Mesothelial cell of epicardium (in vitro differentiated cells): ENCODE data around the gene HDDC3. TPM values are rescaled to one million over a fixed set of nuclear protein-coding genes. Genes with fewer than 3 reads are reported as not detected.

Experiments used
- DNase-seq, 2 experiments: peaks; one replicate each; pipeline ENCODE4 v3.0.0; 2021; ENCODE audit warnings: low spot score in 2 of 2; ENCODE audit not compliant: unreplicated experiment in 2 of 2
- H3K27ac Mint-ChIP-seq: 2 replicates; pipeline ENCODE4 v1.8.0; 2021; ENCODE audit warnings: mixed read lengths
- H3K27me3 Mint-ChIP-seq: 2 replicates; pipeline ENCODE4 v1.8.0; 2021; ENCODE audit warnings: low read depth, mixed read lengths
- H3K36me3 Mint-ChIP-seq: 2 replicates; pipeline ENCODE4 v1.8.0; 2021; ENCODE audit warnings: mixed read lengths
- H3K4me1 Mint-ChIP-seq: 2 replicates; pipeline ENCODE4 v1.8.0; 2021; ENCODE audit warnings: mixed read lengths
- H3K4me3 Mint-ChIP-seq: 2 replicates; pipeline ENCODE4 v1.8.0; 2021; ENCODE audit warnings: mild to moderate bottlenecking, moderate library complexity, mixed read lengths
- H3K9me3 Mint-ChIP-seq: 2 replicates; pipeline ENCODE4 v1.8.0; 2021; ENCODE audit warnings: mixed read lengths
- total RNA-seq: library from RNA; stranded (reverse); gene quantifications from 3 replicates; pipeline ENCODE4 v1.2.1, GENCODE V29; 2021
- TF ChIP-seq, protein P1 (sequence below): fragments of 200-600 bp; sonication (generic); IDR thresholded peaks from one replicate; pipeline ENCODE4 v1.5.0; 2021; ENCODE audit warnings: antibody characterized with exemption; ENCODE audit not compliant: unreplicated experiment

Gene HDDC3
- total RNA-seq, 1 donor from 2014 or later, result 11.9 TPM

DNA sequence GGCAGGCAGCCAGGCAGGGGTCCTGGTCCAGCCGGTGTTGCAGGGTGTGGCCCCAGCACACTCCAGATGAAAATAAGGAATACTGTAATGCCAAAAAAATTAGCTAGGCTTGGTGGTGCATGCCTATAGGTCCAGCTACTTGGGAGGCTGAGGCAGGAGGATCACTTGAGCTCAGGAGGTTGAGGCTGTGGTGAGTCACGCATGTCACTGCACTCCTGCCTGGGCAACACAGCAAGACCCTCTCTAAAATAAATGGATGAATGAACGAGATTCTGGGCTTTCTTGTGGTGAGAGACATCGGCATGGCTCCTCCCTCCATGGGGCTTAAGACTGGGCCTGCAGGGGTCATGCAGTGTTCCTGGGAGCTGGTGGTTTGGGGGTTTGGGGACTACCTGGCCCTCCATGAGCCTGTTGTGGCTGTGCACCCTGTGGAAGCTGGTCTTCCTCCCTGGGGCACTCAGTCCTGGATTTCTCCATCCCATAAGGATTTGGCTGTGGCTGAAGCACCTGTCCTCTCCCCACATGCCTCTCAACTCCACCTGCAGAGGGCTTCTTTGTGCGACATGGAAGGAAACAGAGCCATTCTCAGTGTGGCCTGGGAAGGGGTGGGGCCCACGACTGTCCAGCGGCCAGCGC is 14.7 kb upstream of the HDDC3 start:
- H3K27ac Mint-ChIP-seq, result no peak overlapping the region

DNA sequence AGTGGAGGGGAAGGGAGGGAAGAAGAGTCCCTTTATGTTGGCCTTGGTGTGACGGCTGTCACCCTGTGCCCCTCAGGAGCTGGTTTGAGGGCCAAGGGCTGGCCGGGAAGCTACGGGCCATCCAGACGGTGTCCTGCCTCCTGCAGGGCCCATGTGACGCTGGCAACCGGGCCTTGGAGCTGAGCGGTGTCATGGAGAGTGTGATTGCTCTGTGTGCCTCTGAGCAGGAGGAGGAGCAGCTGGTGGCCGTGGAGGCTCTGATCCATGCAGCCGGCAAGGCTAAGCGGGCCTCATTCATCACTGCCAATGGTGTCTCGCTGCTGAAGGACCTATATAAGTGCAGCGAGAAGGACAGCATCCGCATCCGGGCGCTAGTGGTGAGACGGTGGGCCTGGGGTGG is 14.2 kb upstream of the HDDC3 start:
- no peak for DNase-seq
- Mint-ChIP-seq H3K27me3 (no peaks in the 10 kb centered on the region), H3K9me3 (no peaks in the 10 kb centered on the region), H3K27ac (no peak overlapping the region), H3K4me1 (no peaks in the 10 kb centered on the region), H3K36me3 (peaks cover 35% of the 10 kb centered on the region), H3K4me3 (no peak overlapping the region)
- TF ChIP-seq, protein P1, sequence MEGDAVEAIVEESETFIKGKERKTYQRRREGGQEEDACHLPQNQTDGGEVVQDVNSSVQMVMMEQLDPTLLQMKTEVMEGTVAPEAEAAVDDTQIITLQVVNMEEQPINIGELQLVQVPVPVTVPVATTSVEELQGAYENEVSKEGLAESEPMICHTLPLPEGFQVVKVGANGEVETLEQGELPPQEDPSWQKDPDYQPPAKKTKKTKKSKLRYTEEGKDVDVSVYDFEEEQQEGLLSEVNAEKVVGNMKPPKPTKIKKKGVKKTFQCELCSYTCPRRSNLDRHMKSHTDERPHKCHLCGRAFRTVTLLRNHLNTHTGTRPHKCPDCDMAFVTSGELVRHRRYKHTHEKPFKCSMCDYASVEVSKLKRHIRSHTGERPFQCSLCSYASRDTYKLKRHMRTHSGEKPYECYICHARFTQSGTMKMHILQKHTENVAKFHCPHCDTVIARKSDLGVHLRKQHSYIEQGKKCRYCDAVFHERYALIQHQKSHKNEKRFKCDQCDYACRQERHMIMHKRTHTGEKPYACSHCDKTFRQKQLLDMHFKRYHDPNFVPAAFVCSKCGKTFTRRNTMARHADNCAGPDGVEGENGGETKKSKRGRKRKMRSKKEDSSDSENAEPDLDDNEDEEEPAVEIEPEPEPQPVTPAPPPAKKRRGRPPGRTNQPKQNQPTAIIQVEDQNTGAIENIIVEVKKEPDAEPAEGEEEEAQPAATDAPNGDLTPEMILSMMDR, result no peak

More for the DNA sequence above, 14.7 kb upstream of the HDDC3 start:
- H3K4me1 Mint-ChIP-seq, result no peaks in the 10 kb centered on the region
- H3K36me3 Mint-ChIP-seq, result peaks cover 38% of the 10 kb centered on the region
- no peak for DNase-seq
- H3K27me3 Mint-ChIP-seq, result no peaks in the 10 kb centered on the region
- H3K9me3 Mint-ChIP-seq, result no peaks in the 10 kb centered on the region
- TF ChIP-seq, protein P1, result no peak
- no peak overlapping the region for H3K4me3 Mint-ChIP-seq

- no peak for DNase-seq
- TF ChIP-seq, protein P1, result no peak
- Mint-ChIP-seq H3K36me3 (peaks cover 42% of the 10 kb centered on the region), H3K9me3 (no peaks in the 10 kb centered on the region), H3K4me3 (no peak overlapping the region), H3K27ac (no peak overlapping the region), H3K4me1 (no peaks in the 10 kb centered on the region), H3K27me3 (no peaks in the 10 kb centered on the region)
Observed at GRCh38 chr15:90945091-90945490, 12.7 kb upstream of the HDDC3 start.

GRCh38 chr15:90942354-90943120 is 10.2 kb upstream of the HDDC3 start:
- H3K4me3 Mint-ChIP-seq, result no peak overlapping the region
- no peak overlapping the region for H3K27ac Mint-ChIP-seq
- H3K4me1 Mint-ChIP-seq, result no peaks in the 10 kb centered on the region
- DNase-seq, result no peak
- H3K27me3 Mint-ChIP-seq, result no peaks in the 10 kb centered on the region
- H3K36me3 Mint-ChIP-seq, result peaks cover 38% of the 10 kb centered on the region
- TF ChIP-seq, protein P1, result no peak
- no peaks in the 10 kb centered on the region for H3K9me3 Mint-ChIP-seq

- Mint-ChIP-seq H3K9me3 (no peaks in the 10 kb centered on the region), H3K4me1 (peaks cover 8% of the 10 kb centered on the region), H3K4me3 (no peak overlapping the region), H3K36me3 (peaks cover 38% of the 10 kb centered on the region), H3K27ac (no peak overlapping the region), H3K27me3 (no peaks in the 10 kb centered on the region)
- no peak for DNase-seq
- TF ChIP-seq, protein P1, result no peak
Observed at GRCh38 chr15:90941038-90941437, 8.7 kb upstream of the HDDC3 start.
